Adipocyte (in vitro differentiated cells): Measurements from ENCODE around the gene ESPN.
A peak's percentile ranks its signal among the peaks of the same experiment; 100 is the strongest.

ENCODE experiments used
- DNase-seq: peaks from one replicate; pipeline ENCODE4 v3.0.0-alpha.2; 2015; ENCODE audit warnings: low read depth
- H3K27me3 ChIP-seq: replicated peaks from 2 replicates; pipeline ENCODE4 v1.7.0; 2013; ENCODE audit warnings: mild to moderate bottlenecking, low read length, moderate library complexity; ENCODE audit not compliant: control insufficient read depth, insufficient read depth
- H3K36me3 ChIP-seq: 2 replicates; pipeline ENCODE4 v1.7.0; 2013; ENCODE audit warnings: low read length, mild to moderate bottlenecking, moderate library complexity; ENCODE audit not compliant: control insufficient read depth, insufficient read depth, severe bottlenecking
- H3K4me1 ChIP-seq: 2 replicates; pipeline ENCODE4 v1.7.0; 2013; ENCODE audit warnings: mild to moderate bottlenecking, low read length, moderate library complexity; ENCODE audit not compliant: control insufficient read depth, insufficient read depth
- H3K4me3 ChIP-seq: 2 replicates; pipeline ENCODE4 v1.7.0; 2013; ENCODE audit warnings: mild to moderate bottlenecking, low read length, moderate library complexity
- H3K9ac ChIP-seq: 2 replicates; pipeline ENCODE4 v1.7.0; 2013; ENCODE audit warnings: mild to moderate bottlenecking, low read length, moderate library complexity
- H3K9me3 ChIP-seq: 2 replicates; pipeline ENCODE4 v1.7.0; 2013; ENCODE audit warnings: mild to moderate bottlenecking, low read length, moderate library complexity; ENCODE audit not compliant: control insufficient read depth

Gene ESPN

GRCh38 chr1:6483017-6483760 is 58.6 kb downstream of the ESPN start:
- Histone ChIP-seq H3K4me1 (no peaks in the 10 kb centered on the region), H3K4me3 (no peak overlapping the region)

DNA sequence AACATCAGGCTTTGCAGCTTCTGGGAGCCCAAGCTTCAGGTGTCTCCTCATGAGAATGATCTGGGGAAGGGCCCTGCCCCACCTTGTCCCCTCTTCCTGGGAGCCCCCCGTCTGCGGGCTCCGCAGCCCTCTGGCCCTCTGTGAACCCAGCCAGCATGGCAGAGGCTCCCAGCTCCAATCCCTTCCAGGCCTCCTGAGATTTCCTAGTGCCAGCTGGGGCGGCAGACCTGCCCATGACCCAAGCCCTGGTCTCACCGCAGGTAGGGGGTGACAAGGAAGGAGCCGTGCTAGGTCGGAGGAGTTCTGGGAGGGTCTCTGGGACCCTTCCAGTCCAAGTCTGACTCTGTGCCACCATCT is 59.2 kb downstream of the ESPN start:
- Histone ChIP-seq H3K4me3 (no peak overlapping the region), H3K9me3 (no peaks in the 10 kb centered on the region), H3K4me1 (no peaks in the 10 kb centered on the region), H3K36me3 (no peaks in the 10 kb centered on the region), H3K27me3 (peaks cover 5% of the 10 kb centered on the region), H3K9ac (no peak overlapping the region)
- DNase-seq: no peak

More at GRCh38 chr1:6483017-6483760, 58.6 kb downstream of the ESPN start:
- Histone ChIP-seq H3K9me3 (no peaks in the 10 kb centered on the region), H3K9ac (no peak overlapping the region), H3K36me3 (no peaks in the 10 kb centered on the region), H3K27me3 (peaks cover 5% of the 10 kb centered on the region)
- DNase-seq: no peak

DNA sequence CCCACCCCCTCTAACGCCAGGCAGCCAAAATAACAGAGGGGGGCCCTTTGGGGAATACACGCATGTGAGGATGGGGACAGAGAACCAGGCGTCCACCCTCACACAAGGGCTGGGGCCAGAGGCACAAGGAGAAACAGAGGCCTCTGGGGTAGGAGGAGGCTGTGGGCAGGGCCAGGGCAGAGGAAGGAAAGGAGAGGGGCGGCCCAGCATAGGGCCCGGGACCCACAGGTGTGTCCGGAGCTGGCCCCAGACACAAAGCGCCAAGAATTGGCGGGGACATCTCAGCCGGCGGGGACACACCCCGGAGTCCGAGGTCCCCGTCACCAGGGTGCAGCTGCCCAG is 60.2 kb downstream of the ESPN start:
- H3K4me1 ChIP-seq: no peaks in the 10 kb centered on the region
- no peak for DNase-seq
- H3K27me3 ChIP-seq: peaks cover 5% of the 10 kb centered on the region
- no peak overlapping the region for H3K9ac ChIP-seq
- peak overlapping the region; percentile 44 for H3K4me3 ChIP-seq
- H3K36me3 ChIP-seq: no peaks in the 10 kb centered on the region
- no peaks in the 10 kb centered on the region for H3K9me3 ChIP-seq

DNA sequence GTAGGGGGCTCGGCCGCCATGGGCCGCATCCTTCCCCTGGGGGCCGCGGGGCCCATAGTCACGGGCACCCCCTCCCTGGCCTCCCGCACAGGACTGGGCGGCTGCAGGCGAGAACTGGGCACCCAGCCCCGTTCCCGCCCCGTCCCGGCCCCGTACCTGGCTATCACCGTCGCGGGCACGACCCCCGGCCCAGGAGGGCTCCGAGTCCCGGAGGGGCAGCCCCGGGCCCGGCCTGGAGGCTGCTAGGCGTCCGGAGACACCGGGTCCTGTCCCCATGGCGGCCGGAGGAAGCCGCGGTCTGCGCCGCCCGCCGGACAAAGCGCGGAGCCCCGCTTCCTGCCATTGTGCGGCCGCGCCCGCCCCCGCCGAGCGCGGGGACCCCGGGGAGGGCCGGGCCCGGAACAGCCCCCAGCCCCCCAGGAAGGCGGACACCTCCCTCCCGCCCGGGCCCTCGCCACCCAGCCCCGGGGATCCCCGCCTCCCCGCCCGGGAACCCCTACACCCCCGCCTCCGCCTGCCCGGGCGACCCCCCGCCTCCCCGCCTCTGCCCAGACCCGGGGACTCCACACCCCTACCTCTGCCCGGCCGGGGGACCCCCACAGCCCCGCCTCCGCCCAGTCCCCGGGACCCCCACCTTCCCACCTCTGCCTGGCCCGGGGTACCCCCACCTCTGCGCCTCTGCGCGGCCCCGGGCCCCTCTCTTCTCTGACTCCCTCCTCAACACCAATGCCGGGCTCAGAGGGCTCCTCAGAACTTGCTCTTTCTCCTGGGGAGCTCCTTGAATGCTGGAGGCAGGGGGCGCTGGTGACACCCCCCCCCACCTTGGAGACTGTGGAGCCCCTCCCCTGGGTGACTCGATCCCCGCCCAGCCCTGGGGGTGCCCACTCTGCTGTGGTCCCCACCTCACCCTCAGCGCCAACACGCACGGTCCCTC is 60.9 kb downstream of the ESPN start:
- peak; percentile 52 for DNase-seq

DNA sequence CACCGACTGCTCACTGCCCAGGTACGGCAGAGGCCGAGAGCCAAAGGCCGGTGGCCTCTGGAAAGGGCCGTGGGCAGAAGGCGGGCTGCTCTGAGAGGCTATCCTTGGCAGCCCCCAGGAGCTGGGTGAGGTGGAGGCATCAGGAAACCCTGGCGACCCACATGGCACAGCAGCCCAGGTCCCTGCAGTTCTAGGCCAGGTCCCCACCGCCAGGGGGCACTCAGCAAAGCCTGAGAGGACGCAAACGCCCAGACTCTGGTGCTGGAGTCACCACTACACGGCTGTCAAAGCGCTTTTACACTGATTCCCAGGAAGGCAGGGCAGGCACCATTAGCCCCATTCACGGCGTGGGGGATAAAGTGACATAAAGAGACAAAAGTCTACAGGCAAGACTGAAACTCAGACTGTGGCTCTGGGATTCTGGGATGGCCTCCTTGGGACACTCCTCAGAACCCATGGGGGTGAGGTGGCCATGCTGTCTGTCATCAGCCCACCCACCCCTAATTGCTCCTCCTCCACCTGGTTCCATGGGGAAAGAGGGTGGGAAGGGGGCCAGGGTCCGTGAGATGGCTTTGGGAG is 61.9 kb downstream of the ESPN start:
- Histone ChIP-seq H3K27me3 (peaks cover 5% of the 10 kb centered on the region), H3K36me3 (no peaks in the 10 kb centered on the region), H3K9ac (no peak overlapping the region), H3K4me3 (no peak overlapping the region), H3K9me3 (no peaks in the 10 kb centered on the region), H3K4me1 (peaks cover 4% of the 10 kb centered on the region)
- peak; percentile 96 for DNase-seq

More for the DNA sequence above, 60.9 kb downstream of the ESPN start:
- H3K4me3 ChIP-seq: peak overlapping the region; percentile 44
- no peaks in the 10 kb centered on the region for H3K9me3 ChIP-seq
- peaks cover 5% of the 10 kb centered on the region for H3K27me3 ChIP-seq
- H3K4me1 ChIP-seq: peaks cover 4% of the 10 kb centered on the region
- no peaks in the 10 kb centered on the region for H3K36me3 ChIP-seq
- H3K9ac ChIP-seq: no peak overlapping the region

- no peaks in the 10 kb centered on the region for H3K36me3 ChIP-seq
- no peak for DNase-seq
- no peaks in the 10 kb centered on the region for H3K9me3 ChIP-seq
- H3K27me3 ChIP-seq: peaks cover 5% of the 10 kb centered on the region
- peaks cover 4% of the 10 kb centered on the region for H3K4me1 ChIP-seq
- H3K9ac ChIP-seq: no peak overlapping the region
- H3K4me3 ChIP-seq: no peak overlapping the region
Measured at GRCh38 chr1:6487804-6488484, 63.4 kb downstream of the ESPN start.

GRCh38 chr1:6488602-6489382 is 64.2 kb downstream of the ESPN start:
- Histone ChIP-seq H3K9ac (no peak overlapping the region), H3K4me1 (peaks cover 4% of the 10 kb centered on the region), H3K27me3 (peaks cover 5% of the 10 kb centered on the region), H3K4me3 (no peak overlapping the region), H3K36me3 (no peaks in the 10 kb centered on the region), H3K9me3 (no peaks in the 10 kb centered on the region)
- DNase-seq: no peak

DNA sequence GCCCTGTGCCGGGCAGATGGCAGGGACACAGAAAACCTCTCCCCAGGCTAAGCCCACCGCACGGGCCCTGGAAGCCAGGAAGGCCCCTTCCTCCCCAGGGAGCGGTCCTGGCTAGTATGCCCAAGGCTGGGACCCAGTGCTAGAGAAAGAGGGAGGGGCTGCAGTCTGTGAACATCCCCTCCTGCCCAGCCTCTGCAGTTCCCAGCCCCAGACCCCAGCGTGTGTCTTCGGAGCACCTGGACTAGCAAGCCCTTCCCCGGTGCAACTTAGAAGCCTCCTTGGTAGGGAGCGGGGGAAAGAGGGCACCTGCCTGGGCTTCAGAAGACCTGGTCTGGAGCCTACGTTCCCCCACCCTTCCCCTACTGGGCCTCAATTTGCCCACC is 64.8 kb downstream of the ESPN start:
- no peak overlapping the region for H3K4me3 ChIP-seq
- no peaks in the 10 kb centered on the region for H3K36me3 ChIP-seq
- H3K4me1 ChIP-seq: peaks cover 4% of the 10 kb centered on the region
- no peaks in the 10 kb centered on the region for H3K27me3 ChIP-seq
- H3K9ac ChIP-seq: no peak overlapping the region
- no peak for DNase-seq
- no peaks in the 10 kb centered on the region for H3K9me3 ChIP-seq

DNA sequence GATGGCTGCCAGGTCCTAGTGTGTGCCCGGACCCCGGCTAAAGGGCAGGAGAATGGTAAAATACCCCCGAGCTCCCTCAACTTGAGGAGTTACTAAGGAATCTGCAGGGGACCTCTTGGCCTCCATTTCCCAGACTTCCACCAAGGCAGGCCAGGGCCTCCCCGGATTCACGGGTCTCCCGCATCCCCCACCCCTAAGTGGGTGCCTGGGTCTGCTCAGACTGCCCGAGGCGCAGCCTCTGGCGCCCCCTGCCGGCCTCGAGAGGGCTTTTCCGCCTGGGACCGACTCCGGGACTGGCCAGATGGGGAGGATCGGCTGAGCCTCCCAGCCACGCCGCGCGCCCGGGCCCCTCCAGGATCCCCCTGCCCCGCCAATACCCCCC is 65.2 kb downstream of the ESPN start:
- Histone ChIP-seq H3K4me3 (peak overlapping the region; percentile 76), H3K36me3 (no peaks in the 10 kb centered on the region), H3K9me3 (no peaks in the 10 kb centered on the region), H3K27me3 (no peaks in the 10 kb centered on the region), H3K9ac (peak overlapping the region; percentile 41), H3K4me1 (peaks cover 4% of the 10 kb centered on the region)
- DNase-seq: peak; percentile 91

- H3K36me3 ChIP-seq: no peaks in the 10 kb centered on the region
- H3K27me3 ChIP-seq: no peaks in the 10 kb centered on the region
- DNase-seq: peak; percentile 85
- H3K9me3 ChIP-seq: no peaks in the 10 kb centered on the region
- H3K9ac ChIP-seq: peak overlapping the region; percentile 49
- peaks cover 4% of the 10 kb centered on the region for H3K4me1 ChIP-seq
- H3K4me3 ChIP-seq: peak overlapping the region; percentile 76
Measured at GRCh38 chr1:6490181-6491080, 65.9 kb downstream of the ESPN start.
